ENCODE measurements around the gene SAC3D1. TPM values are rescaled to one million over a fixed set of nuclear protein-coding genes. Genes with fewer than 3 reads are reported as not detected.

Gene SAC3D1
- total and polyA plus RNA-seq, 2 of the 8 experiments (the other 6 are each of a cell fraction or from before 2014, with no cell fraction given) = 19.4 to 25.8 TPM

- TF ChIP-seq USF2 (IDR thresholded peaks at IDR 0.05; ENCODE audit: low read length) (no peak), SP4 (IDR thresholded peaks at IDR 0.05; ENCODE audit: low read length) (no peak), HDAC6 (IDR thresholded peaks at IDR 0.05; ENCODE audit: low read depth, low read length) (no peak), BCL11A (IDR thresholded peaks at IDR 0.05; ENCODE audit: low read depth in 2 of 2, low read length in 2 of 2) (no peak), MAX (IDR thresholded peaks at IDR 0.05) (no peak), EZH2 (IDR thresholded peaks at IDR 0.05; ENCODE audit: low read depth, low read length, severe bottlenecking) (no peak), CHD1 (IDR thresholded peaks at IDR 0.05; ENCODE audit: low read depth, low read length) (no peak)
These were observed 14.2 kb upstream of the SAC3D1 start (continued) for GRCh38 chr11:65026810-65027209.
